RCC 7860 (cell line): Measurements from ENCODE around the gene SLC6A18.

Source experiments
- DNase-seq: peaks from one replicate; pipeline ENCODE4 v3.0.0-alpha.2; 2015; ENCODE audit warnings: low spot score
- FAIRE-seq: peaks from 2 replicates; lab custom pipeline; 2012; peaks lifted over from hg19 to GRCh38; lab: Jason Lieb, UNC

The SLC6A18 gene

GRCh38 chr5:1202026-1202797 is 23.0 kb upstream of the SLC6A18 start:
- no peak for FAIRE-seq
- DNase-seq = no peak

DNA sequence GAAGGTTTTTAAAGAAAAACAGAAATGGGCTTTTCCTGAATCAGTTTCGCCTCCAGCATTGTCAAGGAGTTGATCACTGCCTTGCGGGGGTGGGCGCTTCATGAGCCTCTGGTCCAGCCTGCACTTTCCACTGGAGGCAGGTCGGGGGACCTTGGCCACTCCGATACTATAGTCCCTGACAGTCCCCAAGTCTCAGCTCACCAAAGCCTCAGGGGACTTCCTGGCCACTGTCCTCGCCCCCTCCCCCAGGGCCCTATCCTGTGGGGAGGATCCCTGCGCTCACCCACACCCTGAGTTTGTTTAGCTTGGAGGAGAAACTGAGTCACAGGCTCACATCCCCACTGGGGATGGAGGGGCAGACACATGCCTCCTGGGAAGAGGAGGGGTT is 22.4 kb upstream of the SLC6A18 start:
- FAIRE-seq = no peak
- no peak for DNase-seq

DNA sequence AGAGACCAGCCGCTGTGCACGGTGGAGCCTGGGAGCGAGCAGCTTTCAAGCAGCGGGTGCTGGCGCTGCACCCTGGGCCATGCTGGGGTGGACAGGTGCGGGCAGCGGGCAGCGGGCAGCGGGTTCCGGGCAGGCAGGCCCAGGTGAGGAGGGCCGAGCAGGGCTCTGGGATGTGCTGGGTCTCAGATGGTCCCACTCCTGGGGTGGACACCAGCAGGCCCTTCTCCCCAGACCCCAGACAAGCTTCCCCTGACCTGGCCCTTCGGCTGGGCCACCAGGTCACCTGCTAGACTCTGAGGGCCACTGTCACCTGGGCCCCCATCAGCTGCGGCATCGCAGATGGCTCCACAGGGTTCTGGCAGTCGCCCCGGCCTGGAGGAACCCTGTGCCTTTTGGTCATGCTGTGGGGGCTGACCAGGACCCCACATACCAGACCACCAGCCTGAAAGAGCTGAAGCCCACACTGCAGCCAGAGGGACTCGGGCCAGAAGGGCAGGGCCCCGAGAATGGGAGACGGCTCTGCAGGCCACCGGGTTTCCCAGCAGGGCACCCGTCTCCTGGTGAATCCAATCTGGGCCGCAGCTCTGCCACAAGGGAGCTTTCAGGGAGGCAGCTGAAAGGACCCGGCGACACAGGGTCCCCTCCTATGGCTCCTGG is 21.7 kb upstream of the SLC6A18 start:
- DNase-seq (no peak), FAIRE-seq (no peak)

- no peak for DNase-seq
- no peak for FAIRE-seq
Measured at GRCh38 chr5:1203968-1204692, 21.1 kb upstream of the SLC6A18 start.

DNA sequence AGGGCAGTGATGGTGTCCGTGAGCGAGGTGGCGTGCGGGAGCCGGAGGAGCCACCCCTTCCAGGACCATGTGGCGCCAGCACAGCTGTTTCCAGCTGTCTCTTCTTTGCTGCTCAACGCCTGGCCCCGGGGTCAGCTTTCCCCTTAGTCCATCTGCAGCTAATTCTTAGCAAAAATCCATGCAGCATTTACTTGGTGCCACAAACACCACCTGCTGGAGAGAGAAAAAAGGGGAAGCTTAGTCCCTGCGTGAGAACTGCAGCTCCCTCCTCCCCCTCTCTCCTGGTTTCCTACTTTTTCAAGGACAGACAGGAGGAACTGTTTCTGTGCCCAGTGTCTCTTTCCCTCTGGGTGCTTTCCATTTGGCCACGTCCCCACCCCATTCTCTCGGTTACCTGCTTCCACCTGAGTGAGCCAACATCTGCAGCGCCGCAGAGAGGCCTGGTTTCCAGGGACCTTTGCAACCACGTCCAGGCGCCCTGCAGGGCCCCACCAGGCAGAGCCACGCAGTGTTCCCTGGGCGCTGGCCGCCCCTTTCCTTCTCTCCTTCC is 20.4 kb upstream of the SLC6A18 start:
- DNase-seq (no peak), FAIRE-seq (no peak)

DNA sequence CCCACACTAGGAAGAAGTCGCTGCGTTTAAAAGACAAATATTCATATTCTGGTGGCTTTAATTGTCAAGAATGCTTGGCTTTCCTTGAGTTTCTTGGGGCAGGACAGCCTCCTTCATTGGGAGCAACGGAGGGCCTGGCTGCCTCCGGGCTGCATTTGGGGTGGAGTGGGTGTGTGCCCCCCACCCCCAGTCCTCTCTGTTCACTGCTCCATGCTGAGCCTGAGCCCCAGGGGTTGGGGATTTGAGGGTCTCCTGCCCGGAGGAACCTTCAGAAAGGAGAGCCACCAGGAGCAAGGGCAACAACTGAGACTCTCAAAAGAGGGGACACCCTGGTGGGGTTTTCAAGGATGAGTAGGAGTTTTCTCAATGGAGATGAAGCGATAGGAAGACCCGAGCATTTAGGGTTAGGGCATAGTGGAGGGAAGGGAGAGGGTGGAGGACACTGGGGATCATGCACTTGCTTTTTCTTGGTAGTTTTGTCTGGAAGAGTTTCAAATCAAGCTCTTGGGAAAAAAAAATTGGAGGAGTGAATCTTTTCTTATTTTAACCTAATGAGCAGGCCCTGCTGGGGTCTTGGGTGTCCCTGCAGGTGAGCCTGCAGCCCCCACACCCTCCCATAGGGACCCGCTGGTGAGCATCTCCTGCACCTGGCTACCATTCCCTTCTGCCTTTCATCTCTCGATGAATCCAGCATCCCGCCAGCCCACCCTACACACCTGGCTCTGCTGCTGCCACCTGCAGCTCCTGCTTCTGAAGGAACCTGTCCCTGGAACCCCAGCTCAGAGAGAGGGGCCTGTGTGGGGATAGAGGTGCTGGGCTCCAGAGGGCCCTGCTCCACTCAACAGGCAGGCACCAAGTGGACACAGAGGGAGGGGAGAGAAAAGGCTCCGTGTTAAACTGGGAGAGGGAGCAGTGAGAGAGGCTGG is 19.7 kb upstream of the SLC6A18 start:
- no peak for FAIRE-seq
- DNase-seq = no peak

- DNase-seq (no peak), FAIRE-seq (no peak)
Measured at GRCh38 chr5:1206521-1207412, 18.4 kb upstream of the SLC6A18 start.

- DNase-seq (no peak), FAIRE-seq (no peak)
Measured at GRCh38 chr5:1207555-1207954, 17.6 kb upstream of the SLC6A18 start.

DNA sequence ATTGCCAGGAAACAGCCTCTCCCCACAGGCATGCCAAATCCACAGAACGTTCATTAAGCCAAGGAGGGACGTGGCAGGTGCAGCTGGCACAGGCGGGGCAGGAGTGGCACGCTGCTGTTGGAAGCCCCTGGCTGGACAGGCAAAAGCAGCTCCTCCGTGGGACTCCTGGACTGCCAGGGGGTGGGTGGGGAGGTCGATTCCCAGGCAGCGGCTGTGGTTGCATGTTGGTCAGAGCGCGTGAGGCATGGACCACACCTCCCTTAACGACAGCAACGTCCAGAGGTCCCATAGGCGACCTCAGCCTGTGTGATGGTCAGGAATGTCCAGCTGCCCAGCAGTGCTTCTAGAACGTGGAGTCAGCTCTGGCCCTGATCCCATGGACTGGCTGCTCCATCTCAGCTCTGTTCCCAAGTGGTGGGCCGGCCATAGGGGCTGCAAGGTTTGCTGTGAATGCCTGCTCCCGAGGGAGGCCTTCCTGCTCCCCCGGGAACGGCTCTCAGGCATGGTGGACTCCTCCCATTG is 16.9 kb upstream of the SLC6A18 start:
- DNase-seq = no peak
- FAIRE-seq = no peak

GRCh38 chr5:1208743-1209488 is 16.3 kb upstream of the SLC6A18 start:
- no peak for FAIRE-seq
- no peak for DNase-seq

- no peak for DNase-seq
- FAIRE-seq = no peak
Measured at GRCh38 chr5:1209489-1209852, 15.7 kb upstream of the SLC6A18 start.

DNA sequence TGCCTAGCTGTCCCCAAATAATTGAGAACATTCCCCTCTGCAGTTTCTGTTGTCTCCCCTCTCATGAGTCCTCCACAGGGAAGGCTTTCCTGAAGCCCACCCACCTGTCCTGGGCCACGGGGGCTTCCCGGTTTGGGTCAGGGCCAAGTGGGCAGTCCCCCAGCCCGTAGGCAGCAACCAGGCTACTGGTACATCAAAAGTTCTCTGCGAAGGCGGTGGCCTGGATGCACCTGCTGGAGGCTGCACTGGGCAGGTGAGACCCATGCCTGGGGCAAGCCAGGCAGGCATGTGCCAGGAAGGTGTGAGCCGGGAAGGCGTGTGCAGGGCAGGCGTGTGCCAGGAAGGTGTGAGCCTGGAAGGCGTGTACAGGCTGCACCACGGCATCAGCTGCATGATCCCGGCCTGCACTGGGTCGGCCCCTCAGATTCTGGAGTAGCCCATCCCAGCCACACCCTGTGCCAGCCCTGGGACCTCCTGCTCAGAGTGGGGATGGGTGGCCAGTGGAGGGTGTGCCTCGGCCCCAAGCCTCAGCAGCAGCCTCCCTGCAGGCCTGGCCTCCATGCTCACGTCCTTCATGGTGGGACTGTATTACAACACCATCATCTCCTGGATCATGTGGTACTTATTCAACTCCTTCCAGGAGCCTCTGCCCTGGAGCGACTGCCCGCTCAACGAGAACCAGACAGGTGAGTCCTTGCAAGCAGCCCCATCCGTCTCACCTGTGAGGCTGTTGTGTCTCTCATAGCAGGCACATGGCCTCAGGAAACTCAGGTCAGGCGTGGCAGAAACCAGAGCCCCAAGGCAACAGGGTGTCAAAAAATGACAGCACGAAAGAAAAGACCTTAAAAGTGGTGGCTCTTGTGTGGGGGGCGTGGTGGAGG is 15.0 kb upstream of the SLC6A18 start:
- FAIRE-seq (no peak), DNase-seq (no peak)

GRCh38 chr5:1210832-1211251 is 14.3 kb upstream of the SLC6A18 start:
- no peak for FAIRE-seq

GRCh38 chr5:1211701-1212100 is 13.5 kb upstream of the SLC6A18 start:
- no peak for FAIRE-seq
- no peak for DNase-seq

More at GRCh38 chr5:1210832-1211251, 14.3 kb upstream of the SLC6A18 start:
- no peak for DNase-seq

DNA sequence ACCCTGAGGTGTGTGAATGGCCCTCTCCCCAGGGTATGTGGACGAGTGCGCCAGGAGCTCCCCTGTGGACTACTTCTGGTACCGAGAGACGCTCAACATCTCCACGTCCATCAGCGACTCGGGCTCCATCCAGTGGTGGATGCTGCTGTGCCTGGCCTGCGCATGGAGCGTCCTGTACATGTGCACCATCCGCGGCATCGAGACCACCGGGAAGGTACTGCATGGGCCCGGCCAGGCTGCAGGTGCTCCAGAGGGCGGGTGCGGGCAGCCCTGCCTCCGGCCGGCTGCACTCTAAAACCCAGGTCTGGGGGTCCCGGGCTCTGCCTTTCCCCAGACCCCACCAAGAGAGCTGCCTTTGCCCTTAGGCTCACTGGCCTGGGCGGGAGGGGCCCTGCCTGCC is 12.9 kb upstream of the SLC6A18 start:
- DNase-seq (no peak), FAIRE-seq (no peak)

DNA sequence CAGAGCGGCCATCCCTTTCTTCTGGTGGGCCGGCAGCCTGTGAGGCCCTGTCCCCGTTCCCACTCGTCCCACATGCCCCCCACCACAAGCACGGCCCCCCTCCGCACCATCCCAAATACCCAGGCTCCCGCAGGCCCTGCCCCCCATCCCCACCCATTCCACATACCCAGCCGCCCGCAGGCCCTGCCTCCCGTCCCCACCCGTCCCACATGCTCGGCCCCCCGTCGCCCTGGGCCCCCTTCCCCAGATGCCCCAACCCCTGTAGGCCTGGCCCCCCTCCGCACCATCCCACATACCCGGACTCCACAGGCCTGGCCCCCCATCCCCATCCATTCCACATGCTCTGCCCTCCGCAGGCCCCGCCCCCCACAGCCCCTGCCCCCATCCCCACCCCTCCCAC is 12.3 kb upstream of the SLC6A18 start:
- no peak for DNase-seq
- no peak for FAIRE-seq

GRCh38 chr5:1213508-1214162 is 11.5 kb upstream of the SLC6A18 start:
- FAIRE-seq = no peak
- no peak for DNase-seq
